Measurements from ENCODE around the gene RRM2. TPM values are rescaled to one million over a fixed set of nuclear protein-coding genes. Genes with fewer than 3 reads are reported as not detected.

Gene RRM2
- 100 to 1,000 TPM; 414 to 424 TPM for total RNA-seq

DNA sequence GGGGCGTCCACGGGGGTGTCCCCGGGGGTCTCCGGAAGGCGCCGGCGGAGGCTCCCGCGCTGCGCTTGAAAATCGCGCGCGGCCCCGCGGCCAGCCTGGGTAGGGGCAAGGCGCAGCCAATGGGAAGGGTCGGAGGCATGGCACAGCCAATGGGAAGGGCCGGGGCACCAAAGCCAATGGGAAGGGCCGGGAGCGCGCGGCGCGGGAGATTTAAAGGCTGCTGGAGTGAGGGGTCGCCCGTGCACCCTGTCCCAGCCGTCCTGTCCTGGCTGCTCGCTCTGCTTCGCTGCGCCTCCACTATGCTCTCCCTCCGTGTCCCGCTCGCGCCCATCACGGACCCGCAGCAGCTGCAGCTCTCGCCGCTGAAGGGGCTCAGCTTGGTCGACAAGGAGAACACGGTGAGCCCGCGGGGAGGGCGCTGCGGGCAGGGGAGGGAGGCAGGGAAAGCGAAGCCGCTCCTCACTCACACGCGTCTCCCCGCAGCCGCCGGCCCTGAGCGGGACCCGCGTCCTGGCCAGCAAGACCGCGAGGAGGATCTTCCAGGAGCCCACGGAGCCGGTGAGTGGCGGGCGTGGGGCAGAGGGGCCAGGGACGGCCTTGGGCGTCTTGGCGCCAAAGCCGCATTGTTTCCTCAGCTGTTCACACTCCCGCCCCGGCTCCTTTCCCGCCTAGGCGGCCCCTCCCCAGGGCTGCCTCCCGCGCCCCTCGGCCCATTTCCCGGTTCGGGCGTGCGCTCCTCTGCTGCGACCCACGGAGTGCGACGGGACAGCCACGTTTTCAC lies at the start of gene RRM2:
TSS of gene RRM2 (plus strand) at position 240 of the 781 bp plus-strand sequence. CDS start at position 300, 60 bp downstream.
- Mint-ChIP-seq H3K27me3 (peaks cover 14% of the 10 kb centered on the region), H3K36me3 (peaks cover 63% of the 10 kb centered on the region), H3K27ac (peak within 1 kb of the TSS; percentile 99)

DNA sequence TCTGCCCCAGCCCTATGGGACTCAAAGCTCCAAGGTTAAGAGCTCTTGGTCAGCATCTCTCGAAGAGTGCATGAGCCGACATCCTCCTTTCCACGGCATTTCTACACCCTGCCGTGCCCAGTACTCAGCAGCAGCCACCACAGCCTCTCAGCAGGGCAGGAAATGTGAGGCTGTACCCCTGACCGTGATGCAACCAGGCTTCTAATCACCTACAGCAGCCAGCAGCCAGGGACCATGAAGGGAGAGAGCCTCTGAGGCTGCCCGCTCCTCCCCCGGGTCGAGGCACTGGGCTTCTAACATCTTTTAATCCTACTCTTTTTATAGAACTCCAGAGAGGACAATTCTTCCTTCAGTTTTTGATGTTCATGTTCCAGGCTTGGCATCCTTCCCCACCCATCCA lies 48.8 kb upstream of the RRM2 start:
- Mint-ChIP-seq H3K27me3 (peaks cover 68% of the 10 kb centered on the region), H3K4me3 (no peak overlapping the region), H3K9me3 (no peaks in the 10 kb centered on the region), H3K4me1 (peaks cover 3% of the 10 kb centered on the region), H3K27ac (no peak overlapping the region), H3K36me3 (no peaks in the 10 kb centered on the region)
- no peak for DNase-seq

More for the DNA sequence above, at the start of gene RRM2:
- Mint-ChIP-seq H3K9me3 (no peaks in the 10 kb centered on the region), H3K4me3 (peak within 1 kb of the TSS; percentile 99), H3K4me1 (peaks cover 42% of the 10 kb centered on the region)
- DNase-seq, result peak; percentile 97

DNA sequence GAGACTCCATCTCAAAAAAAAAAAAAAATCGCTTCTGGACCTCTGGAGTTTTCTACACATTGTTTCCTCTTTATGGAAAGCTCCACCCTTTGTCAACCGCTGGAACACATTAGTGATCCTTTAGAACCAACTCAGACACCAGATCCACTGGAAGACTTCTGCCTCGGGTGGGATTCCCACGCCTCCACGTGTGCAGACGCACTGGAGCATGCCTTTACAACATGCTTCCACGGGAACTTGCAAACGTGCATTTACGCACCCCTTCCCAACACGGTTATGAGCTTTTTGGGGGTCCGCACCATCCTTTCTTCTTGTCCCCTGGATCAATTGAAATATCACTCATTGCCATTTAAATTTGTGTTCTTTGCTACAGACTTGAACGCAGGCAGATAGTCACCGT lies 47.4 kb upstream of the RRM2 start:
- no peak overlapping the region for H3K4me3 Mint-ChIP-seq
- no peak for DNase-seq
- peaks cover 6% of the 10 kb centered on the region for H3K4me1 Mint-ChIP-seq
- peaks cover 75% of the 10 kb centered on the region for H3K27me3 Mint-ChIP-seq
- H3K9me3 Mint-ChIP-seq, result no peaks in the 10 kb centered on the region
- H3K27ac Mint-ChIP-seq, result no peak overlapping the region
- H3K36me3 Mint-ChIP-seq, result no peaks in the 10 kb centered on the region

- no peak overlapping the region for H3K4me3 Mint-ChIP-seq
- no peak overlapping the region for H3K27ac Mint-ChIP-seq
- DNase-seq, result no peak
- H3K27me3 Mint-ChIP-seq, result peaks cover 75% of the 10 kb centered on the region
- H3K9me3 Mint-ChIP-seq, result no peaks in the 10 kb centered on the region
- peaks cover 6% of the 10 kb centered on the region for H3K4me1 Mint-ChIP-seq
- no peaks in the 10 kb centered on the region for H3K36me3 Mint-ChIP-seq
These were observed 46.8 kb upstream of the RRM2 start for GRCh38 chr2:10075571-10076209.

DNA sequence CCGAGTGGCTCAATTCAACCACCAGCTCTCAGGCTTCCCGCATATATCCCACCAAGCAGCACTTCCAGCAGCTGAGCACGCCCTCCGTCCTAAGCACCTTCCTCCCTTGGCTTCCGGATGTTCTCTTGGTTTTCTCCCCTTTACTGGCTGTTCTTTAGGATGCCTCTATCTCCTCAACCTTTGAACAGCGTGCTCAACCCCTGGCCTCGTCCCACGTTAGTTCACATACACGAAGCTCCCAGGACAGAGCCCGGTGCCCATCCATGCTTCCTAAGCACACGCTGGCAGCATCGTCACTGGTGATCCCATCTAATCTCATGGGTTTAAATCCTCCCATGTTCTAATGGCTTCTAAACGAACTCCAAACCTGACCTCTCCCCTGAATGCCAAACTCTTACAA lies 46.0 kb upstream of the RRM2 start:
- no peaks in the 10 kb centered on the region for H3K9me3 Mint-ChIP-seq
- H3K4me1 Mint-ChIP-seq, result peaks cover 12% of the 10 kb centered on the region
- H3K27ac Mint-ChIP-seq, result no peak overlapping the region
- no peak overlapping the region for H3K4me3 Mint-ChIP-seq
- no peaks in the 10 kb centered on the region for H3K36me3 Mint-ChIP-seq
- peaks cover 80% of the 10 kb centered on the region for H3K27me3 Mint-ChIP-seq
- DNase-seq, result no peak

GRCh38 chr2:10076988-10077527 lies 45.5 kb upstream of the RRM2 start:
- DNase-seq, result no peak
- Mint-ChIP-seq H3K36me3 (no peaks in the 10 kb centered on the region), H3K4me1 (peaks cover 12% of the 10 kb centered on the region), H3K27me3 (peaks cover 82% of the 10 kb centered on the region), H3K4me3 (no peak overlapping the region), H3K27ac (no peak overlapping the region), H3K9me3 (no peaks in the 10 kb centered on the region)

DNA sequence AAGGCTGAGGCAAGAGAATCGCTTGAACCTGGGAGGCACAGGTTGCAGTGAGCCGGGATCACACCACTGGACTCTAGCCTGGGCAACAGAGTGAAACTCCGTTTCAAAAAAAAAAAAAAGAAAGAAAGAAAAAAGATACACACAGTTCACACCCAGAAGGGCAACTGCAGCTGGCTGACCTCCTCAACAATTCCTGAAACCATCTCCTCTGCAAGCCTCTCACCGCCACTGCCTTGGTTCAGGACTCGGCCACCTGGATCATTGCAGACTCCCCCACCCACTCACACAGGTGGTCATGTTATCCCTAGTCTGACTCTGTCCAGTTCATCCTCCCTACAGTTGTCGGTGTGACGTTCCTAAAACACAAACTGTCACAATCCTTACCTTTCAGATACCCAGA lies 44.5 kb upstream of the RRM2 start:
- no peak overlapping the region for H3K27ac Mint-ChIP-seq
- no peak for DNase-seq
- H3K36me3 Mint-ChIP-seq, result no peaks in the 10 kb centered on the region
- H3K27me3 Mint-ChIP-seq, result peaks cover 84% of the 10 kb centered on the region
- peaks cover 9% of the 10 kb centered on the region for H3K4me1 Mint-ChIP-seq
- H3K9me3 Mint-ChIP-seq, result no peaks in the 10 kb centered on the region
- no peak overlapping the region for H3K4me3 Mint-ChIP-seq

- Mint-ChIP-seq H3K27ac (no peak overlapping the region), H3K9me3 (no peaks in the 10 kb centered on the region), H3K36me3 (no peaks in the 10 kb centered on the region), H3K27me3 (peaks cover 86% of the 10 kb centered on the region), H3K4me1 (peaks cover 13% of the 10 kb centered on the region), H3K4me3 (peak overlapping the region; percentile 71)
- DNase-seq, result no peak
These were observed 43.8 kb upstream of the RRM2 start for GRCh38 chr2:10078704-10079265.

- DNase-seq, result peak; percentile 13
- Mint-ChIP-seq H3K36me3 (no peaks in the 10 kb centered on the region), H3K4me3 (peak overlapping the region; percentile 71), H3K27me3 (peaks cover 86% of the 10 kb centered on the region), H3K4me1 (peaks cover 15% of the 10 kb centered on the region), H3K27ac (no peak overlapping the region), H3K9me3 (no peaks in the 10 kb centered on the region)
These were observed 43.2 kb upstream of the RRM2 start for GRCh38 chr2:10079266-10079869.

DNA sequence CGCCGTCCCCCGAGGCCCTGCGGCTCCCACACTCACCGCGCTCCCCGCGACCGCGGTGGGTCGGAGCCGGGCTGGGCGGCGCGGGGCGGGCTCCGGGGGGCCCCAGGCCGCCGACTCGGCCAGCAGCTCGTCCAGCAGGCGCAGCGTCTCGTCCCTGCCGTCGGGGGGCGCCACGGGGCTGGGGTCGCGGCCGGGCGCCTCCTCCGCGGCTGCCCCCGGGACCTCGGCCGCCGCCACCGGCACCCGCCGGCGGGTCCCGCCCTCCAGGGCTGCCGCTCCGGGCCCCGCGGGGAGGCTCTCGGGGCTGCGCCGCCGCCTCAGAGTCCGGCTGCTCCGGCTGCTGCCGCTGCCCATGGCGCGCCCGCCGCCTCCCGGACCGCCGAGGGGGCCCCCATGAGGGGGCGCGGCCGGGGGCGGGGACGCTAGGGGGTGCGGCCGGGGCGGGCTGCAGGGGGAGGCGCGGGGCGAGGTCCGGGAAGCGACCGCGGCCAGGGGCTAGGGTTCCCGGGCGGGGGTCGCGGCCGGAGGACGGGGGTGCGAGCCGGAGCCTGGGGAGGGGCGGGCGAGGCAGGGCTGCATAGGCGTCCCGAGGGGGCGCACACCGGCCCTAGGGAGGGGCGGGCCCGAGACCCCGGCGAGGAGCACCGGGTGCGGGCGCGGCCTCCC lies 42.5 kb upstream of the RRM2 start, which contains the start of gene CYS1:
TSS of gene CYS1 (minus strand) at position 542 of the 666 bp plus-strand sequence. CDS start at position 354, 188 bp downstream.
- Mint-ChIP-seq H3K27me3 (peaks cover 85% of the 10 kb centered on the region), H3K36me3 (no peaks in the 10 kb centered on the region), H3K9me3 (no peaks in the 10 kb centered on the region), H3K4me1 (peaks cover 15% of the 10 kb centered on the region), H3K4me3 (peak within 1 kb of the TSS; percentile 71), H3K27ac (no peak within 1 kb of the TSS)
- DNase-seq, result peak; percentile 34

- Mint-ChIP-seq H3K27ac (no peak overlapping the region), H3K4me1 (peaks cover 15% of the 10 kb centered on the region), H3K9me3 (no peaks in the 10 kb centered on the region), H3K27me3 (peaks cover 85% of the 10 kb centered on the region), H3K4me3 (peak overlapping the region; percentile 29), H3K36me3 (no peaks in the 10 kb centered on the region)
- DNase-seq, result peak; percentile 41
These were observed 41.8 kb upstream of the RRM2 start for GRCh38 chr2:10080536-10081304.

- no peak overlapping the region for H3K4me3 Mint-ChIP-seq
- no peaks in the 10 kb centered on the region for H3K9me3 Mint-ChIP-seq
- H3K27me3 Mint-ChIP-seq, result peaks cover 71% of the 10 kb centered on the region
- DNase-seq, result no peak
- H3K27ac Mint-ChIP-seq, result no peak overlapping the region
- no peaks in the 10 kb centered on the region for H3K36me3 Mint-ChIP-seq
- H3K4me1 Mint-ChIP-seq, result peaks cover 15% of the 10 kb centered on the region
These were observed 39.5 kb upstream of the RRM2 start for GRCh38 chr2:10083046-10083445.

DNA sequence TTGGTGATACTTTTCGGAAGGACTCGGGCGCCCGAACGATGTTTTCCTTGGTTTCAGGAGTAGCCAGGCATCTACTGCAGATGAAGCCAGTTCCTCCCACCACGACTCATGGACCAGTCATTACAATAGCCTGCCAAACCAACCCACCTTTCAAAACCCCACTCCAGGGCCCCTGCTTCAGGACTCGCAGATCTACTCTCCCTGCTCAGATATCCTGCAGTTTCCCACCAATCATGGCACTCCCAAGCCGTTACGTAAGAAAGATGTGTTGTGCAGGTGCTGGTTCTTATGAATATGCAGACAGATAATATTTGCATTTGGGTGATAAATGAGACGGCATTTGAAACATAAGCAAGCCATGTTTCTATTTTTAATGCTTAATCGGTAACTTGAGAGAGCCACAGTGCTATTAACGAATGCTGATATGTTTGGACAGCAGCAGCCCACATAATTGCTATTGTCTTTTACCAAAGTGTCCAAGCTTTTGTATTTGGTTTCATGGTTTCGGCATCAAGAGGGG lies 38.8 kb upstream of the RRM2 start:
- no peaks in the 10 kb centered on the region for H3K36me3 Mint-ChIP-seq
- H3K4me3 Mint-ChIP-seq, result no peak overlapping the region

More for the DNA sequence above, 38.8 kb upstream of the RRM2 start:
- H3K9me3 Mint-ChIP-seq, result no peaks in the 10 kb centered on the region
- no peak for DNase-seq
- H3K27ac Mint-ChIP-seq, result no peak overlapping the region
- peaks cover 71% of the 10 kb centered on the region for H3K27me3 Mint-ChIP-seq
- H3K4me1 Mint-ChIP-seq, result peaks cover 15% of the 10 kb centered on the region

Measured in activated naive CD8-positive, alpha-beta T cell treated with anti-CD3 and anti-CD28 coated beads for 36 hours (primary cell).